CD14-positive monocyte (primary cell): Measurements from ENCODE around the gene RELCH. TPM values are rescaled to one million over a fixed set of nuclear protein-coding genes. Genes with fewer than 3 reads are reported as not detected.

Experiments
- DNase-seq, 3 donors: peaks; one replicate each; pipeline ENCODE4 v3.0.0-alpha.2; 2011 to 2022
- H2AFZ ChIP-seq: 2 replicates; pipeline ENCODE4 v1.6.0; 2012; ENCODE audit warnings: mild to moderate bottlenecking, low read depth, low read length, inconsistent platforms; ENCODE audit not compliant: insufficient read depth, poor library complexity, severe bottlenecking
- H3K27ac ChIP-seq, 2 donors: 1 replicate in 1 of 2; 2 replicates in 1 of 2; pipeline ENCODE4 v1.5.1; 2012 to 2013; ENCODE audit warnings: low read length in 2 of 2, control low read depth in 1 of 2, inconsistent platforms in 1 of 2, low read depth in 1 of 2, mild to moderate bottlenecking in 1 of 2
- H3K27me3 ChIP-seq, 2 donors: one replicate each; pipeline versions ENCODE4 v1.6.0 to v1.6.1; 2011 to 2013; ENCODE audit warnings: low read length in 2 of 2; ENCODE audit not compliant: control insufficient read depth in 2 of 2, insufficient read depth in 2 of 2
- H3K36me3 ChIP-seq, 2 donors: replicated peaks in 1 of 2; 1 replicate in 1 of 2; 2 replicates in 1 of 2; pipeline versions ENCODE4 v1.5.1 to v1.6.1; 2012 to 2013; ENCODE audit warnings: low read length in 2 of 2, control low read depth in 1 of 2, inconsistent platforms in 1 of 2, mild to moderate bottlenecking in 1 of 2; ENCODE audit not compliant: insufficient read depth in 2 of 2, control insufficient read depth in 1 of 2
- H3K4me1 ChIP-seq, 2 donors: 1 replicate in 1 of 2; 2 replicates in 1 of 2; pipeline versions ENCODE4 v1.5.1 to v1.6.1; 2012 to 2013; ENCODE audit warnings: low read length in 2 of 2, control low read depth in 1 of 2, inconsistent platforms in 1 of 2, mild to moderate bottlenecking in 1 of 2, moderate library complexity in 1 of 2; ENCODE audit not compliant: insufficient read depth in 2 of 2, control insufficient read depth in 1 of 2
- H3K4me2 ChIP-seq: replicated peaks from 2 replicates; pipeline ENCODE3; 2012; ENCODE audit warnings: low read length, moderate library complexity, mild to moderate bottlenecking; ENCODE audit not compliant: poor library complexity, severe bottlenecking; ENCODE audit errors: extremely low read depth
- H3K4me3 ChIP-seq, 3 experiments: fragments of 200-600 bp in 1 of 3; sonication (generic) in 1 of 3; replicated peaks in 1 of 3; 1 replicate in 2 of 3; 2 replicates in 1 of 3; pipeline ENCODE4 v1.5.1; 2011 to 2013; ENCODE audit warnings: low read length in 3 of 3, mild to moderate bottlenecking in 3 of 3, control low read depth in 2 of 3, low read depth in 2 of 3, inconsistent platforms in 1 of 3, moderate library complexity in 1 of 3
- H3K79me2 ChIP-seq: 2 replicates; pipeline ENCODE4 v1.6.0; 2012; ENCODE audit warnings: mild to moderate bottlenecking, control low read depth, inconsistent platforms, low read length, moderate library complexity; ENCODE audit not compliant: insufficient read depth
- H3K9ac ChIP-seq: 2 replicates; pipeline ENCODE4 v1.6.0; 2017; ENCODE audit warnings: low read length, mild to moderate bottlenecking; ENCODE audit not compliant: insufficient read depth, poor library complexity, severe bottlenecking
- H3K9me3 ChIP-seq, 2 donors: replicated peaks in 1 of 2; 1 replicate in 1 of 2; 2 replicates in 1 of 2; pipeline versions ENCODE4 v1.5.1 to v1.6.1; 2012 to 2013; ENCODE audit warnings: low read length in 2 of 2, control low read depth in 1 of 2; ENCODE audit not compliant: control insufficient read depth in 1 of 2, insufficient read depth in 1 of 2
- H4K20me1 ChIP-seq: 2 replicates; pipeline ENCODE4 v1.6.0; 2012; ENCODE audit warnings: mild to moderate bottlenecking, low read length, control low read depth, moderate library complexity; ENCODE audit not compliant: insufficient read depth
- H3K27ac Mint-ChIP-seq, 7 donors: one replicate each; pipeline ENCODE4 v1.8.0; 2020; ENCODE audit warnings: mild to moderate bottlenecking in 7 of 7, mixed read lengths in 7 of 7, moderate library complexity in 6 of 7, inconsistent platforms in 2 of 7
- H3K27me3 Mint-ChIP-seq, 3 donors: one replicate each; pipeline ENCODE4 v1.8.0; 2021 to 2022; ENCODE audit warnings: low read depth in 3 of 3, mild to moderate bottlenecking in 3 of 3, mixed read lengths in 3 of 3, moderate library complexity in 3 of 3, inconsistent platforms in 1 of 3
- H3K36me3 Mint-ChIP-seq, 2 donors: one replicate each; pipeline ENCODE4 v1.8.0; 2020; ENCODE audit warnings: mixed read lengths in 2 of 2, inconsistent platforms in 1 of 2, mild to moderate bottlenecking in 1 of 2
- H3K4me1 Mint-ChIP-seq: one replicate; pipeline ENCODE4 v1.8.0; 2020; ENCODE audit warnings: mild to moderate bottlenecking, mixed read lengths
- H3K4me3 Mint-ChIP-seq, 2 donors: one replicate each; pipeline ENCODE4 v1.8.0; 2020; ENCODE audit warnings: mild to moderate bottlenecking in 2 of 2, mixed read lengths in 2 of 2, moderate library complexity in 1 of 2
- H3K9me3 Mint-ChIP-seq, 7 donors: one replicate each; pipeline ENCODE4 v1.8.0; 2020 to 2022; ENCODE audit warnings: mixed read lengths in 7 of 7, mild to moderate bottlenecking in 6 of 7, moderate library complexity in 6 of 7, inconsistent platforms in 2 of 7
- CTCF ChIP-seq: fragments of 200-600 bp; IDR thresholded peaks from one replicate; pipeline ENCODE4 v1.8.0; 2022; ENCODE audit warnings: antibody characterized with exemption, mild to moderate bottlenecking
- WGBS: methylation state at CpG from one replicate; pipeline ENCODE4 v1.1.5; 2013; ENCODE audit warnings: missing lambda C conversion rate; ENCODE audit not compliant: insufficient coverage; 5-methylcytosine and 5-hydroxymethylcytosine counted together
- intact Hi-C, 2 donors: fragments of 100-400 bp; cut with micrococcal nuclease; formaldehyde crosslinking; loops; one replicate each; pipeline versions ENCODE4 v1.15.0 to v1.15.1; 2023
- polyA plus RNA-seq, 3 donors: library from polyadenylated mRNA; depleted of rRNA in 1 of 3; unstranded in 2 of 3; stranded (reverse) in 1 of 3; fragments of 300-500 nt in 2 of 3; fragments of >200 nt in 1 of 3; fragmentation: Illumina TruSeq in 2 of 3; gene quantifications; 1 replicate in 2 of 3; 2 replicates in 1 of 3; pipeline ENCODE4 v1.2.3, GENCODE V29; 2012 to 2021

The RELCH gene
- polyA plus RNA-seq, 3 donors = 3.8 to 30.4 (median 4.9) TPM

GRCh38 chr18:62281684-62282083 is 94.6 kb downstream of the RELCH start:
- peak; percentile 58 to 85 (median 80) for DNase-seq
- H3K36me3 ChIP-seq = peaks cover 15 to 80% of the 10 kb centered on the region in 2 donors
- H3K4me2 ChIP-seq = peak overlapping the region; percentile 33
- peaks cover 32% of the 10 kb centered on the region for H3K4me1 Mint-ChIP-seq
- no peak overlapping the region for H3K4me3 Mint-ChIP-seq
- H3K4me3 ChIP-seq = peak overlapping the region in 1 of 3 experiments; percentile 10
- H3K9me3 Mint-ChIP-seq = no peaks in the 10 kb centered on the region
- no peaks in the 10 kb centered on the region for H3K9me3 ChIP-seq
- peak overlapping the region in 1 of 2 donors; percentile 67 for H3K27ac ChIP-seq
- no peaks in the 10 kb centered on the region for H3K27me3 Mint-ChIP-seq
- no peaks in the 10 kb centered on the region for H4K20me1 ChIP-seq
- no peak overlapping the region for H3K9ac ChIP-seq
- WGBS = no CpG with 5 or more reads among the region's 1 CpG
- TF ChIP-seq CTCF = no peak
- no peak overlapping the region for H2AFZ ChIP-seq
- intact Hi-C loops = no loop called here
- peaks cover 21 to 31% of the 10 kb centered on the region in 2 donors for H3K4me1 ChIP-seq
- H3K36me3 Mint-ChIP-seq = peaks cover 48 to 59% of the 10 kb centered on the region in 2 donors
- peak overlapping the region in 6 of 7 donors; percentile 25 to 89 (median 83) for H3K27ac Mint-ChIP-seq
- H3K27me3 ChIP-seq = no peaks in the 10 kb centered on the region
- peaks cover 14% of the 10 kb centered on the region for H3K79me2 ChIP-seq

GRCh38 chr18:62282188-62282629 is 95.2 kb downstream of the RELCH start:
- Mint-ChIP-seq H3K27me3 (no peaks in the 10 kb centered on the region), H3K4me1 (peaks cover 32% of the 10 kb centered on the region), H3K9me3 (no peaks in the 10 kb centered on the region), H3K36me3 (peaks cover 43 to 54% of the 10 kb centered on the region in 2 donors), H3K4me3 (no peak overlapping the region), H3K27ac (peak overlapping the region; percentile 33 to 89 (median 75))
- no peak overlapping the region for H3K4me3 ChIP-seq
- no CpG with 5 or more reads among the region's 2 CpGs for WGBS
- no peak for TF ChIP-seq CTCF
- DNase-seq = no peak
- no peaks in the 10 kb centered on the region for H3K27me3 ChIP-seq
- intact Hi-C loops = no loop called here
- no peaks in the 10 kb centered on the region for H3K9me3 ChIP-seq
- peaks cover 15 to 77% of the 10 kb centered on the region in 2 donors for H3K36me3 ChIP-seq
- H3K79me2 ChIP-seq = peaks cover 14% of the 10 kb centered on the region
- no peak overlapping the region for H2AFZ ChIP-seq
- no peak overlapping the region for H3K9ac ChIP-seq
- no peak overlapping the region for H3K4me2 ChIP-seq
- peaks cover 21 to 34% of the 10 kb centered on the region in 2 donors for H3K4me1 ChIP-seq
- H4K20me1 ChIP-seq = no peaks in the 10 kb centered on the region
- H3K27ac ChIP-seq = peak overlapping the region in 1 of 2 donors; percentile 67
